GM18909 (cell line): Measurements from ENCODE around the gene PKDCC.

Source experiments
- ATAC-seq: cut with Tn5 transposase; IDR thresholded peaks from one replicate; pipeline ENCODE4 v1.9.1; 2021; ENCODE audit warnings: mild to moderate bottlenecking; ENCODE audit not compliant: unreplicated experiment, poor library complexity

Gene PKDCC

DNA sequence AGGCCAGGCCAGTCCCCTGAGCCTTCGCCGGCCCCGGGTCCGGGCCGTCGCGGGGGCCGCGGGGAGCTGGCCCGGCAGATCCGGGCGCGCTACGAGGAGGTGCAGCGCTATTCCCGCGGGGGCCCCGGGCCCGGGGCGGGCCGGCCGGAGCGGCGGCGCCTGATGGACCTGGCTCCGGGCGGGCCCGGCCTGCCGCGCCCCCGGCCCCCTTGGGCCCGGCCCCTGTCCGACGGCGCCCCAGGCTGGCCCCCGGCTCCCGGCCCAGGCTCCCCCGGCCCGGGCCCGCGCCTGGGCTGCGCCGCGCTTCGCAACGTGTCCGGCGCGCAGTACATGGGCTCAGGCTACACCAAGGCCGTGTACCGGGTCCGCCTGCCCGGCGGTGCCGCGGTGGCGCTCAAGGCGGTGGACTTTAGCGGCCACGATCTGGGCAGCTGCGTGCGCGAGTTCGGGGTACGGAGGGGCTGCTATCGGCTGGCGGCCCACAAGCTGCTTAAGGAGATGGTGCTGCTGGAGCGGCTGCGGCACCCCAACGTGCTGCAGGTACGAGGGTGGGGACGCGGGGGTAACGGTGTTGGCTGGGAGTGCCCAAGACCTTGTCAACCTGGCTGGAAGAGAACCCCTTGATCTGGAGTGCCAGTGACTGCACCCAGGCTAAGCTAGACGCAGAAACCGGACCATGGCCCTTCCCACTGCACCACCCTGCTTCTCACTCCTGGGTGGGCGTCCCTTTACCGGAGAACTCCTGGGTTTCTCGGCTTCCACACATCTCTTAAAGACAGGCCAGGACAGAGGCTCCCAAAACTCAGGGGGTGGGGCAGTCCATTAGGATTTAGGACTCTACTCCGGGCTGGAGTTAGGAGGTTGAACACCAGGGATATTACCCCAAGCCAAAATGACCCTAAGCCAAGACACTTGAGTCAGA, 739 bp downstream of the PKDCC start:
- ATAC-seq: no peak

- no peak for ATAC-seq
Measured at GRCh38 chr2:42049221-42050009, 1.6 kb downstream of the PKDCC start.

- ATAC-seq: no peak
Measured at GRCh38 chr2:42050010-42050702, 2.3 kb downstream of the PKDCC start.

DNA sequence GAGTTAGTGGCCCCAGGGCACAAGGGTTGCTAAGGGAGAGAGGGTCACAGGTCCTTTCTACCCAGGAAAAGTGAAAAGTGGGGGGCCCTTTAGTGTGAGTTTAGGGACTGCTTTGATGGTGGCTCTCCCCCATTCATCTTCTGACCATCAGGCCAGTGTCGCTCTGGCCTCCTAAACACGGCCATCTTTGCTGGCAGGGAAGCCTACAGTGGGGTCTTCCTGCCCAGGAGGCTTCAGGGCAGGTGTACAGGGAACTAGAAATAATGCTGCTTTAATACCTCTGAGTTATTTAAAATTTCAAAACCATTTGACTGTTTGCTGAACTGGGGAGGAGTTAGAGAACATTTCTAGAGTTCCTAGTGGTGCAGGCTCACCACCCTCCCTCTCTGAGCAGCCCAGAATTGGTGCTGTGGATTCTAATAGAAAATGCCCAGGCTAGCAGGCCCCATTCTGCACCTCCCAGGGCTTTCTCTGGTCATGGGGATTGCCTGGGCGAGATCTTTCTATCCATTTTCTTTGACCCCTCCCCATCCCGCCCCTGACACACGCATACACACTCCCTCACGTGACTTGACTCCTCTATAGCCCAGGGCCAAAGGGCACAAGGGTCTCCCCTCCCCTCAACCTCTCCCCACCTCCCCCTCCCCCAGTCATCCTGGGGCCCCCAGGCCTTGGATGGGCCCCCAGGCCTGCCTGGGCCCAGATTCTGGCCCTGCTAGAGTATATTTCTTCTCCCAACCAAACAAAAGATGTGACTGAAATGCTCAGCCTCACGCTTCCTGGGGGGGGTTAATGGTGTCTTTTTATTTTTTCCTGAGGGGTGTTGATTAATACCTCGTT, 3.1 kb downstream of the PKDCC start:
- ATAC-seq: no peak

GRCh38 chr2:42051543-42052235, 3.9 kb downstream of the PKDCC start:
- ATAC-seq: no peak

DNA sequence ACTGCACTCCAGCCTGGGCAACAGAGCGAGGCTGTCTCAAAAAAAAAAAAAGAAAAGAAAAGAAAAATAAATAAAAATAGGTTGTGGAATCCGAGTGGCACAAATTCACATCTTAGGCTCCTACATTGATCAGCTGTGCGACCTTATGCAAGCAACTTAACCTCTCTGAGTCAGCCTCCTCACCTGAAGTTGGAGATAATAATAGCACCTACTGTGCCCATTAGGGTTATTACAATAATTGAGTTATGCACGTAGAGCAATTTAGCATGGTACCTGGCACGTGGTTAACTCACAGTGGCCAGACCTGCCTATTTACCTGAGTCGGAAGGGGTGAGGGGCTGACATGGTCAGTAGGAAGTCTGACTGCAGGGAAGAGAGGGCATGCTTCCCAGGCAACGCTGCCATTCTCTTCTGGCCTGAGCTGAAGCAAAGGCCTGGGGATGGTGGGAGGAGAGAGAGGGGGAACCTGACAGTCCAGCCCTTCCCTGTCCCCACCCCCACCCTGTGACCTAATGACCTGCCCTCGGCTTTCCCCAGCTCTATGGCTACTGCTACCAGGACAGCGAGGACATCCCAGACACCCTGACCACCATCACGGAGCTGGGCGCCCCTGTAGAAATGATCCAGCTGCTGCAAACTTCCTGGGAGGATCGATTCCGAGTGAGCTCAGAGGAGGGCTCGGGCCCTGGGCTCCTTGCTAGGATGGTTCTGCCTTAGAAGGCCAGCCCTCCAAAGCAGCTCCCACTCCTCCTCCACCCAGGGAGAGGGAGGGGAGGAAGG, 5.1 kb downstream of the PKDCC start:
- no peak for ATAC-seq

DNA sequence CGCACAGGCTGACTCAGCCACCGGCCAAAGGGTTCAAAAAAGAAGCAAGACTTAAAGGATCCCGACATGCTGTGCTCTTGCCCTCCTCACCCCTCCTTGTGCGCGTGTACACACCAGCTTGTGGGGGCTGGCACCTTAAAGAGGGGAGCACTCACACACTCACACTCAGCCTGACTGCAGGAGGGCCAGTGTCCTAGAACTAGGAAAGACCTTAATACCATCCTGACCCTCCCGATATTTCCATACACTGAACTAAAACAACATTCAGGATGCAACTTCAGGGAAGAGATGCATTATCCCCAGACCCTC, 5.6 kb downstream of the PKDCC start:
- ATAC-seq: no peak

DNA sequence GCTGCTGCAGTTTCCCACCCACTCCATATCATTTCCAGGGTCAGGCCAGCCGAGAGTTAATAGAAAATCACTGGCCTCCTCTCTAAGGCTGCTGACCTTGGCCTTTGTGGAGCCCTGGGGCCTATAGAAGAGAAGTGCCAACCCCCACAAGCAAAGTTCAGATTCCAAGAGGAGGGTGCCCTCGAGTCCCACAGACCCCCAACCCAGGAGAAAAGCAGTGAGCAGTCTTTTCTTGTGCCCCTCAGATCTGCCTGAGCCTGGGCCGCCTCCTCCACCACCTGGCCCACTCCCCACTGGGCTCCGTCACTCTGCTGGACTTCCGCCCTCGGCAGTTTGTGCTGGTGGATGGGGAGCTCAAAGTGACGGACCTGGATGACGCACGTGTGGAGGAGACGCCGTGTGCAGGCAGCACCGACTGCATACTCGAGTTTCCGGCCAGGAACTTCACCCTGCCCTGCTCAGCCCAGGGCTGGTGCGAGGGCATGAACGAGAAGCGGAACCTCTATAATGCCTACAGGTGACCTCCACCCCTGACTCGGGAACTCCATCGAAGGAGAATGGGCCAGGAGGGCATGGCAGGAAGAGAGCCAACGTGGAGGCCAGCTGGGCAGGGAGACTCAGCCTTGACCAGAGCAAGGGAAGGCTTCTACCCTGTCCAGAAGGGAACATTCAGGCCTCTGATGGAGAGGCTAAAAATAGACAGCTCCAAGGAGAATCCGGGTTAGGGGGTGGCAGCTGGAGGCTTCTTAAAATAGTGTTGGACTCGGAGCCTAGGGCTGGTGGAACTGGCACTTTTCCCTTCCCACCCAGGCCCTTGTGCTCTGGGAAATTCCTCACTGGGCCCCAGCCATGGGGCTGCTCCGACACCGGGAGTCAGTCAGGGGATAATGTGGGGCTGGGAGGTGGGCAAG, 6.2 kb downstream of the PKDCC start:
- no peak for ATAC-seq

GRCh38 chr2:42054714-42055430, 7.1 kb downstream of the PKDCC start:
- ATAC-seq: no peak

DNA sequence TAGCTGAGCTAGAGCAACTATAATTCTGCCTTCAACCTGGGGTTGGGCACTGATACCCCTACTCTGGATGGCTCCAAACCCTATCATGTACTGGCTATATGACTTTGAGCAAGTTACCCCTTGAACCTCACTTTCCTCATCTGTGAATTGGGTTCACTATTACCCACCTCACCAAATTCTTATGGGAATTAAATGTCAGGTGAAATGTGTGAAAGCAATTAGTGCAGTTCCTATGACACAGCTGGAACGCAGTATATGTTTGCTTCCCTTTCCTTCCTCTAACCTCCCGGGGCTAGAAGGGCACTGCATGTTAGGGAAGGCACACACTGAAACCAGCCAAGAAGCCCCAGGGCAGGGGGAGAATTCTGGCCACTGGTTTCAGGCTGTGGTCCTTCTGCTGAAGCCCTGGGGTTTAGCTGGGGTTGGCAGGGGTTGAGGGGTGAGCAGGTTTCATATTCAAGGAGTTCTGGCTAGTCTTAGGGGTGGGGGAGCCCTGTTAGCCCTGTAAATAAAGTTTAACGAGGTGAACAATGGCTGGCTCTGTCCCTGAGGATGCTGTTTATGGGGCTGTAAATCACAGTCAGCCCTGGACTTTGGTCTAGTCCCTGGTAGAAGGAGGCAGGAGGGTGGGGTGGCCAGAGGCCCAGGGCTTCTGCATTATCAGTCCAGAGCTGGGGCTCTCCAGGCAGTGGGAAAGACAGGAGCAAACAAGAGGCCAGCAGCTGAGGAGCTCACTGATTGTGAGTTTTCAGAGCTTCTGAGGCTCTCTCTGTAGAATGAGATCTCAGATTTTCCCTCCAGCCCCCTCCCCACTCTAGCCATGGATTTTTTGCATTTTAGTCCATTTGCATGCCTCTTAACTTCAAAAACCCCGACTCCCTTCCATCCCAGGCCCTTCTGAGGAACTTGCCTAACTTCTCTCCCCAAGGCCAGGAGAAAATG, 8.0 kb downstream of the PKDCC start:
- ATAC-seq: no peak

- no peak for ATAC-seq
Measured at GRCh38 chr2:42057159-42057901, 9.5 kb downstream of the PKDCC start.

DNA sequence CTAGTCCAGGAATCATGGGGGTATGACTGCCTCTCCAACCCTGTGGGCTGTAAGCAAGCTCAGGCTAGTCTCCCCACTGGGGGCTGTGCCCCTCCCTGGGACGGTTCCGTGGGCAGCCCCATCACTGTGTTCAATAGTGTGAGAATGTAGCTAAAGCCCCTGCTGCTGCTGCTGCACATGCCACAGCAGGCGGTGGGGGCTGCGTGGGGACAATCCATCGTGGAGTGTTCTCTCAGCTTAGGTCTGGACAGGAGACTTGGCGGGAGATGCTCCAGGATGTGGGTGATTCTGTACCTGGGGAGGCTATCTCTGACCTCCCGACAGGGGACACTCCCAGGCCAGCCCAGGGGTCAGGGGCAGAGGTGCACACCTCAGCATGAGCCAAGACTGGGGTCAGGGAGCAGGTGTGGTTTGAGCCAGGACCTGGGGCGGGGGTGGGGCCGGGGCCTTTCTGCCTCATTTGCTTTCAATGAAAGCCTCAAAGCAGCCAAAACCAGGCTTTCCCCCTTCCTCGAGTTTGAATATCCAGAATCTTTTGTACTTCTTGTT, 10.2 kb downstream of the PKDCC start:
- no peak for ATAC-seq

DNA sequence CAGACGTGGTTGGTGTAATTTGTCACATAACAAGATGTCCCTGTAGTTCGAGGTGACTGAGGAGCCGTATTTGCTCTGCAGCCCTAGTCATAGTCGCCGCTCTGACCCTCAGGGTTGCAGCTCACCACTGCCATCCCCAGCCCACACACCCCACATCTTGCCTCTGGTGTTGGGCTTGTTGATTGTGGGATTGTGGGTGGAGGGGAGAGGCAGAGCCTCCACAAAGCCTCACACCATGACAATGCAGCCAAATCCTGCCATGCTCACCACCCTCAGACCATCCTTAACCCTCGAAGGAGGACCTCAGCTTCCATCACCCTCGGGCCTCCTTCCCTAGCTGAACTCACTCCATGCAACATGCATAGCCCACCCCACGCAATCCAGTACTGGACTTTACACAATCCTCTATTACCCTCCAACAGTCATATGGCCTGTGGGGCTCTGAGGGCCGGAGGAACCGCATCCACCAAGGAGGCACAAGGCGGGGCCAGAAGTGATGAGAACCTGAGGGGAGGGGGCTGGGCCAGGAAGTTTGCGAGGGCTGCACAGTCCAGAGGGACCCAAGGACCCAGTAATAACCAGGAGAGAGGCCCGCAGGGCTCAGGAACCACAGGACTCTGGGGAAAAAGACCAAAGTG, 11.6 kb downstream of the PKDCC start:
- no peak for ATAC-seq

- no peak for ATAC-seq
Measured at GRCh38 chr2:42060028-42060427, 12.2 kb downstream of the PKDCC start.
